ENCODE data around the gene DPP6. TPM values are rescaled to one million over a fixed set of nuclear protein-coding genes. Genes with fewer than 3 reads are reported as not detected.

The DPP6 gene
- total and polyA plus RNA-seq, 2 of the 8 experiments (the other 6 are each of a cell fraction or from before 2014, with no cell fraction given): 4.7 to 6.8 TPM

DNA sequence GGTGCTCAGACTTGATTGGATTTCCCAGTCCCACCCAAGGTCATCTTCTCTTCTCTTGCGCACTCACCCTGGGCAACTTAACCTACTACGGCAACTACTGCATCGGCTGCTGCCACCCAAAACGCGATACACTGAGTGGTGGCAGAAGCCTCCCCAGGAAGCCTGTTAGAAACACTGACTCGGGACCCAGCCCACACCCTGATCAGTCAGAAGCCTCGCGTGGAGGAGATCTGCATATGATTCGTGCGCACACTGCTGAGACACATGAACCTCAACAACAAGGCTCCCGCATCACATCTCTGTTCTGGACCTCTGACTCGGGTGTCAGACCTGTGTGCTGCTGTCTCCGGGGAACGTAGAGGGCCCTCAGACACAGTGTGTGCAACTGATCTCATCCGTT, 531.3 kb downstream of the DPP6 start:
- no peak for FAIRE-seq

More for the DNA sequence above, 531.3 kb downstream of the DPP6 start:
- Histone ChIP-seq H2AK5ac (ENCODE audit: low read depth, low read length) (no peak overlapping the region), H3K36me3 (ENCODE audit: control insufficient read depth in 2 of 4, insufficient read depth in 4 of 4, low read length in 3 of 4) (no peaks in the 10 kb centered on the region), H2BK15ac (ENCODE audit: low read length) (no peak overlapping the region), H3K56ac (replicated peaks; ENCODE audit: insufficient read length, low read depth, low read length) (no peak overlapping the region), H2AFZ (ENCODE audit: low read length) (no peak overlapping the region), H2BK12ac (ENCODE audit: low read depth, low read length) (0 out of 2 replicates have a peak overlapping the region, but pooled peaks have one; percentile 80), H2BK120ac (replicated peaks; ENCODE audit: low read depth, low read length) (no peak overlapping the region), H3K4me3 (ENCODE audit: extremely low read depth in 1 of 4, insufficient read depth in 2 of 4, low read depth in 3 of 4, low read length in 4 of 4) (no peak overlapping the region), H3K4me1 (replicated peaks in 1 of 4; ENCODE audit: control insufficient read depth in 3 of 4, insufficient read depth in 4 of 4, low read length in 3 of 4) (peaks cover 0 to 2% (median 1%) of the 10 kb centered on the region in 4 experiments; a peak in 2 of 7 replicates), H3K18ac (ENCODE audit: extremely low read depth, low read length) (no peak overlapping the region), H3K27ac (ENCODE audit: low read depth, low read length) (no peak overlapping the region), H3K9me3 (ENCODE audit: insufficient read depth in 2 of 2, low read depth in 1 of 2, low read length in 1 of 2) (no peaks in the 10 kb centered on the region), H3K79me2 (ENCODE audit: control insufficient read depth in 1 of 2, insufficient read depth in 2 of 2, low read length in 2 of 2) (no peaks in the 10 kb centered on the region), H3K27me3 (replicated peaks in 1 of 4; ENCODE audit: control insufficient read depth in 3 of 4, extremely low read depth in 1 of 4, insufficient read depth in 3 of 4, low read length in 3 of 4) (no peaks in the 10 kb centered on the region), H2BK5ac (ENCODE audit: low read depth, low read length) (no peak overlapping the region), H4K8ac (ENCODE audit: extremely low read depth, insufficient read depth, low read length) (no peak overlapping the region), H2BK20ac (ENCODE audit: low read length) (no peak overlapping the region), H4K91ac (replicated peaks; ENCODE audit: insufficient read length, low read length) (no peak overlapping the region), H4K5ac (ENCODE audit: insufficient read length, low read depth, low read length) (no peak overlapping the region), H3K23ac (ENCODE audit: insufficient read length) (no peak overlapping the region), H3K79me1 (ENCODE audit: low read depth, low read length) (no peaks in the 10 kb centered on the region), H3K4me2 (ENCODE audit: insufficient read depth in 1 of 2, low read depth in 2 of 2, low read length in 2 of 2) (no peak overlapping the region), H3K23me2 (ENCODE audit: low read depth, low read length) (no peaks in the 10 kb centered on the region; the same call in 1 of the 2 replicates), H3K9ac (replicated peaks in 1 of 4; ENCODE audit: extremely low read depth in 1 of 4, low read depth in 3 of 4, low read length in 3 of 4) (no peak overlapping the region), H3K4ac (replicated peaks; ENCODE audit: insufficient read length, low read depth, low read length) (no peak overlapping the region), H4K20me1 (replicated peaks in 1 of 2; ENCODE audit: control insufficient read depth in 1 of 2, insufficient read depth in 2 of 2, low read length in 2 of 2) (peaks cover 1 to 2% of the 10 kb centered on the region in 2 experiments), H3K14ac (ENCODE audit: insufficient read length) (no peak overlapping the region)
- TF ChIP-seq SP1 (IDR thresholded peaks at IDR 0.05; ENCODE audit: low read depth, low read length): no peak
- no peak for TF ChIP-seq SIN3A (conservative IDR thresholded peaks at IDR 0.05 in 1 of 2, IDR thresholded peaks at IDR 0.05 in 1 of 2; ENCODE audit: low read depth in 1 of 2, low read length in 2 of 2)
- no peak for DNase-seq (ENCODE audit: low read depth in 1 of 2, low spot score in 2 of 2)
- WGBS, 2 experiments (ENCODE audit: extremely low coverage in 1 of 2, insufficient coverage in 1 of 2, insufficient read length in 1 of 2, insufficient replicate concordance in 2 of 2, low coverage in 1 of 2, low lambda C conversion rate in 2 of 2, missing lambda C conversion rate in 1 of 2): 96% methylated on average over 15 of the region's 15 CpGs; no CpG with 5 or more reads in 1 of the 2 experiments
- POLR2A ChIA-PET (ENCODE audit: partially characterized antibody): no interaction called here
- CTCF ChIA-PET (ENCODE audit: partially characterized antibody): no interaction called here
